HAP-1 (cell line): Measurements from ENCODE around the gene MESP2.

Experiments used
- DNase-seq, 2 experiments: peaks; one replicate each; pipeline ENCODE4 v3.0.0-alpha.2; 2016 to 2020; ENCODE audit warnings: low spot score in 2 of 2
- H3K27me3 ChIP-seq: fragments of 250-450 bp; sonication (Bioruptor Pico); 2 replicates; pipeline ENCODE4 v1.5.1; 2020; ENCODE audit warnings: low read depth, mild to moderate bottlenecking, moderate library complexity
- H3K36me3 ChIP-seq: fragments of 250-450 bp; sonication (Bioruptor Pico); replicated peaks from 2 replicates; pipeline ENCODE4 v1.5.1; 2020; ENCODE audit warnings: mild to moderate bottlenecking
- H3K4me1 ChIP-seq: fragments of 250-450 bp; sonication (Bioruptor Pico); 2 replicates; pipeline ENCODE4 v1.5.1; 2020; ENCODE audit warnings: mild to moderate bottlenecking
- H3K4me3 ChIP-seq: fragments of 250-450 bp; sonication (Bioruptor Pico); 2 replicates; pipeline ENCODE4 v1.5.1; 2020; ENCODE audit warnings: mild to moderate bottlenecking, moderate library complexity
- H3K9me3 ChIP-seq: fragments of 250-450 bp; sonication (Bioruptor Pico); 2 replicates; pipeline ENCODE4 v1.5.1; 2020; ENCODE audit warnings: mild to moderate bottlenecking, moderate library complexity
- in situ Hi-C: fragments of 300-500 bp; cut with MboI; formaldehyde crosslinking; loops from 3 replicates; pipeline ENCODE4 v1.14.3; 2020; ENCODE audit warnings: low sequenced_read_pairs, inconsistent platforms, mixed read lengths

The MESP2 gene

DNA sequence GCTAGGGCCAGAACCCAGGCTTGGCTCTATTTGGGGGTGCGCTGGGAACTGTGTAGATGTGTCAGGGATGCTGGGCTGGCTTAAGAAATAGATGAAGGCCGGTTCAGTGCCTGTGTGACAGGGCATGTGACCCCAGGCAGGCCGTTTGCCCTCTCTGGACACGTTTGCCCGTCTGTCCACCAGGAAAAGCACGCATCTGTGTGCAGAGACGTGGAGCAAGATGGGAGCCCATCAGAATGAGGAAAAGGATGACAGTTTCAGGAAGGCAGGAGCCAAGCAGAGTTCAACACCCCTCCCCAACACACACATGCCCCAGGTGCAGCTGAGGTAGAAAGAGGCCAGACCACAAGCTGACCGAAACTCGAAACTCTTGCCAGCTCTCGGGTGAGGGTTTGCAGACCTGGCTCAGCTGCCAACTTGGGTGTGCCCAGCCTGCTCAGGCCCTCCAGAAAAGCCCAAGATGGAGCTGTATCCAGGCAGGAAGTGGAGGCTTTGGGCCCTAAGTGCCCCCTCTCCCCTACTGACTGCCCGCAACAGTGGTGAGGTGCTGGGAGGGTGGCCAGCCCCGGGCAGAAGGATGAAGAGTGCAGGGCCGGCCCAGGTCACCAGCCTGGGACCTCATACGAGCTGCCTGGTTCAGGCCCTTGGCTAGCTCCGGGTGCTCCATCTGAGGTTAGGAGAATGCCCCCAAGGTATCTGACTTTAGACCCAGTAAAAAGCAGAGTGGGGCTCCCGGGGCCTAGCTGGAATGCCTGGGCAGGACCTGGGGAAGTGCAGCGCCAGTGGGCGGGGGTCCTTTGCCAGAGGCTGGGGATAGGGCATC is 14.9 kb upstream of the MESP2 start:
- no peaks in the 10 kb centered on the region for H3K4me1 ChIP-seq
- no peaks in the 10 kb centered on the region for H3K27me3 ChIP-seq
- no peak overlapping the region for H3K4me3 ChIP-seq
- H3K36me3 ChIP-seq = no peaks in the 10 kb centered on the region
- H3K9me3 ChIP-seq = 0 out of 2 replicates have a peak, but pooled peaks cover 4% of the 10 kb centered on the region
- DNase-seq = no peak
- in situ Hi-C loops = loop anchor here (5.0 to 10.0 kb wide), 2 partner anchors 116 to 314 kb away; no protein-coding TSS in a partner anchor

DNA sequence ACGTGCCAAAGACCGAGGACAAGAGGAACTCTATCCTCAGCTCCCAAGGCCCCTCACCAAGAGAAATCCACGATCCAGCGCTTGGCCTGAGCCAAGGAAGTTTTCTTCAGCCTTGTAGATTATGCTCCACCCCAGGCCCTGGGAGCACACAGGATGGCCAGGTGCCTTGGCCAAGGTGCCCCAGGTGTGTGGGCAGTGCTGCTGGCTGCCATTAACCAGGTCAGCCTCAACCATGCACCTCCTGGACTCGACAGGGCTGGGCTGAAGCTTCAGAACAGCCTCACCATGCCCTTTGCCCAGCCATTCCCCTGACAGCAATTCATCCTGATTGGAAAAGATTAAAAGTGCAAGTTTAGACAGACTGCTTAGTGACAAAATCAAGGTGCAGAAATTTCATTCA is 14.2 kb upstream of the MESP2 start:
- in situ Hi-C loops = loop anchor here (5.0 to 10.0 kb wide), 2 partner anchors 115 to 313 kb away; no protein-coding TSS in a partner anchor
- no peaks in the 10 kb centered on the region for H3K4me1 ChIP-seq
- no peak for DNase-seq
- H3K4me3 ChIP-seq = no peak overlapping the region
- H3K9me3 ChIP-seq = 0 out of 2 replicates have a peak, but pooled peaks cover 4% of the 10 kb centered on the region
- no peaks in the 10 kb centered on the region for H3K27me3 ChIP-seq
- H3K36me3 ChIP-seq = no peaks in the 10 kb centered on the region

DNA sequence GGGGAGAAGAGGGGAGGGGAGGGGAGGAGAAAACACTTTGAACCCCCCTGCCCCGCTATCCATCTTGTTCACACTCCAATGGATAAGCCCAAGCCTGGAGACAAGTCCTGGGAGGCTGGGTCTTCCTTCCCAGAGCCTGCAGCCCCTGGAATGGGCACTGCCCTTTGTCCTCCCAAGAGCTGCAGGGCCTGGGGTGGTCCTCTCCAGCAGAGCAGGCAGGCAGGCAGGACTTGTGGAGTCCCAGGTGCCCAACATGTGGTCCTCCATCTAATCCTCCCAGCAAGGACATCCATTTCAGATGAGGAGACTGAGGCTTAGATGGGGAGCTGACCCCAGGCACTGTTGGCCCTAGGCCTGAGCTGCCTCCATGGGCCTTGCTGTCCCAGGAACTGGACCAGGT is 10.4 kb upstream of the MESP2 start:
- Histone ChIP-seq H3K4me3 (no peak overlapping the region), H3K36me3 (no peaks in the 10 kb centered on the region), H3K4me1 (no peaks in the 10 kb centered on the region), H3K27me3 (no peaks in the 10 kb centered on the region), H3K9me3 (0 out of 2 replicates have a peak, but pooled peaks cover 4% of the 10 kb centered on the region)
- no peak for DNase-seq
- in situ Hi-C loops = loop anchor here (10.0 kb wide), 1 partner anchor 309 kb away; no protein-coding TSS in a partner anchor

DNA sequence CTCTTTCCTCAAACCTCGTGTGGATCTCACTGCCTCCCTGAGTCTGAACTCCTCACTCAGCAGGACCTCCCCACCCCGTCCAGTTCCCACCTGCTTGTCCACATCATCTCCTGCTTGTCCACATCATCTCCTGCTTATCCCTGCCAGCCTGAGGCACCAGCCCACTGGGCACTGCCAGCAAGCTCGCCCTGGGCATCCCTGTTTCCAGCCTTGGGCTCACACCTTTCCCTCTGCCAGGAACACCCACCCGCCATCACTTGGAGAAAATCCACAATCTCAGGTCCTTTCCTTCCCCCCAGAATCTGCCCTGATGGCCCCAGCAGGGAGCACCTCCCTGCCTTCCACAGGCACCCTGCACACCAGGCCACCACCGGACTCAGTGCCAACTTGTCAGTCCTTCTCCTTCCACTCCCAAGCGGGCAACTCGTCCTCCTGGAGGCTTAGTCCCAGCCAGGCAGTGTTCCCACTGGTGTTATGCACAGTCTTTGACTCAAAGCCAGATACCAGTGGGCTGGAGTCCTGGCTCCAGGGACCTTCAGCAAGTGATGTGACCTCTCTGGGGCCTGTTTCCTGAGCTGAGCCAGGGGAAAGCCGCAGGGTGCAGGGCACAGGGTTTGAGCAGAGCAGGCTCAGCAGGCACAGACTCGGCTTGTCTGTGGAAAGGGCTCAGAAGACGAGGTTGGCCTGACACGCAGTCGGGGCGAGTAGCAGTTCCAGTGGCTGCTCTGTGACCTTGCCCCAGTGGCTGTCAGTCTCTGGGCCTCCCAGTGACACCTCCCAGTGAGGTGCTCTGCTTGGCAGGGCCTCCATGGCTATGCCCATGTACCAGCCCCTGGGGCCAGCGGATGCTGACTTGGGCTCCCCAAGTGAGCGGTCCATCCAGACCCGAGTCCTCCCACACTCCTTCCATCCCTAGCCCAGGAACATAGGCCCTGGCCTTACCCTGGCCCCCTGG is 9.5 kb upstream of the MESP2 start:
- no peak for DNase-seq
- H3K36me3 ChIP-seq = no peaks in the 10 kb centered on the region
- H3K27me3 ChIP-seq = no peaks in the 10 kb centered on the region
- in situ Hi-C loops = loop anchor here (10.0 kb wide), 1 partner anchor 308 kb away; no protein-coding TSS in a partner anchor
- H3K9me3 ChIP-seq = 0 out of 2 replicates have a peak, but pooled peaks cover 4% of the 10 kb centered on the region
- no peak overlapping the region for H3K4me3 ChIP-seq
- H3K4me1 ChIP-seq = no peaks in the 10 kb centered on the region

- in situ Hi-C loops = loop anchor here (10.0 kb wide), 1 partner anchor 307 kb away; no protein-coding TSS in a partner anchor
- Histone ChIP-seq H3K4me1 (no peaks in the 10 kb centered on the region), H3K4me3 (no peak overlapping the region), H3K36me3 (no peaks in the 10 kb centered on the region), H3K9me3 (0 out of 2 replicates have a peak, but pooled peaks cover 4% of the 10 kb centered on the region), H3K27me3 (no peaks in the 10 kb centered on the region)
- no peak for DNase-seq
Measured at GRCh38 chr15:89767411-89767915, 8.7 kb upstream of the MESP2 start.

DNA sequence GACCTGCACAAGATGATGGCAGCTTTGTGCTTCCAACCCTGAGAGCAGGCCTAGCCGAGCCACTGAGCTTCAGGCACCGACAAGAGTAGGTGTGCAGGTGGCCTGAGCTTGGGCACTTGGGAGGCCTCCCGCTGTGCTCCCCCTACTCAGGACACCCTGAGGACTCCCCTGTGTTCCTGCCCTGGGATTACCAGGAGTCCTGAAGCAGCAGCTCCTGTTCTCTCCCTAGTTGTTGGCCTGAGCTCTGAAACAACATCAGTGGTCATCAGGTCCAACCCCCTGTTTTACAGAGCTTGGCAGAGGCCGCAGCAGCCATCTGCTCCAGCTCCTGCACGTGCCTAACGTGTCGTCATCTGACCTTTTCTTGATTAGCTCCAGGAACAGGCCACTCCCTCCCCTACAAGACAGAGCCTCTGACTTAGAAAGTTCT is 8.0 kb upstream of the MESP2 start:
- no peaks in the 10 kb centered on the region; the same call in 1 of the 2 replicates for H3K4me1 ChIP-seq
- no peak overlapping the region for H3K4me3 ChIP-seq
- H3K36me3 ChIP-seq = no peaks in the 10 kb centered on the region
- no peak for DNase-seq
- H3K9me3 ChIP-seq = 0 out of 2 replicates have a peak, but pooled peaks cover 4% of the 10 kb centered on the region
- in situ Hi-C loops = loop anchor here (10.0 kb wide), 1 partner anchor 307 kb away; no protein-coding TSS in a partner anchor
- H3K27me3 ChIP-seq = no peaks in the 10 kb centered on the region

- Histone ChIP-seq H3K9me3 (no peaks in the 10 kb centered on the region), H3K27me3 (no peaks in the 10 kb centered on the region), H3K4me1 (no peaks in the 10 kb centered on the region; the same call in 1 of the 2 replicates), H3K36me3 (no peaks in the 10 kb centered on the region), H3K4me3 (no peak overlapping the region)
- no peak for DNase-seq
- in situ Hi-C loops = loop anchor here (10.0 kb wide), 1 partner anchor 305 kb away; no protein-coding TSS in a partner anchor
Measured at GRCh38 chr15:89769366-89769765, 6.8 kb upstream of the MESP2 start.

- in situ Hi-C loops = no loop called here
- no peaks in the 10 kb centered on the region for H3K9me3 ChIP-seq
- no peaks in the 10 kb centered on the region for H3K27me3 ChIP-seq
- H3K4me3 ChIP-seq = no peak overlapping the region
- DNase-seq = no peak
- H3K4me1 ChIP-seq = no peaks in the 10 kb centered on the region; the same call in 1 of the 2 replicates
- H3K36me3 ChIP-seq = no peaks in the 10 kb centered on the region
Measured at GRCh38 chr15:89770041-89770440, 6.1 kb upstream of the MESP2 start.

- peak in 1 of 2 experiments; percentile 39 for DNase-seq
- Histone ChIP-seq H3K36me3 (no peaks in the 10 kb centered on the region), H3K9me3 (no peaks in the 10 kb centered on the region), H3K4me3 (no peak overlapping the region), H3K4me1 (peaks cover 3% of the 10 kb centered on the region), H3K27me3 (no peaks in the 10 kb centered on the region)
- in situ Hi-C loops = no loop called here
Measured at GRCh38 chr15:89772932-89773583, 3.1 kb upstream of the MESP2 start.

DNA sequence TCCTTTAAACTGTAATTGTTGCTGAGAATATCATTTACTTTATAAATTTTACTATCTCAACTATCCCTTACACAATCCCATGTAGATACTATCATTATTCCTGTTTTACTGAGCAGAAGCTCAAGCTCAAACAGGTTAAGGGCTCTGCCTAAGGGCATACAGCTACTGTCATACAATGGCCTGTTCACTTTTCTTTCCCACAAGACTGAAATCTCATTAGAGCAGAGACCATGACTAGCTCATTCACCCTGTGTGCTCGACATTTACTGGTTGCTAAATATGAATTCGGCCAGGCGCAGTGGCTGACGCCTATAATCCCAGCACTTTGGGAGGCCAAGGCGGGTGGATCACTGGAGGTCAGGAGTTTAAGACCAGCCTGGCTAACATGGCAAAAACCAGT is 1.6 kb upstream of the MESP2 start:
- Histone ChIP-seq H3K27me3 (no peaks in the 10 kb centered on the region), H3K36me3 (no peaks in the 10 kb centered on the region), H3K4me1 (peaks cover 3% of the 10 kb centered on the region), H3K9me3 (no peaks in the 10 kb centered on the region), H3K4me3 (no peak overlapping the region)
- DNase-seq = no peak
- in situ Hi-C loops = no loop called here

GRCh38 chr15:89775815-89776214 is 317 bp upstream of the MESP2 start:
- Histone ChIP-seq H3K4me1 (peaks cover 3% of the 10 kb centered on the region), H3K9me3 (no peaks in the 10 kb centered on the region), H3K27me3 (no peaks in the 10 kb centered on the region), H3K4me3 (no peak overlapping the region), H3K36me3 (no peaks in the 10 kb centered on the region)
- in situ Hi-C loops = no loop called here
- DNase-seq = no peak

DNA sequence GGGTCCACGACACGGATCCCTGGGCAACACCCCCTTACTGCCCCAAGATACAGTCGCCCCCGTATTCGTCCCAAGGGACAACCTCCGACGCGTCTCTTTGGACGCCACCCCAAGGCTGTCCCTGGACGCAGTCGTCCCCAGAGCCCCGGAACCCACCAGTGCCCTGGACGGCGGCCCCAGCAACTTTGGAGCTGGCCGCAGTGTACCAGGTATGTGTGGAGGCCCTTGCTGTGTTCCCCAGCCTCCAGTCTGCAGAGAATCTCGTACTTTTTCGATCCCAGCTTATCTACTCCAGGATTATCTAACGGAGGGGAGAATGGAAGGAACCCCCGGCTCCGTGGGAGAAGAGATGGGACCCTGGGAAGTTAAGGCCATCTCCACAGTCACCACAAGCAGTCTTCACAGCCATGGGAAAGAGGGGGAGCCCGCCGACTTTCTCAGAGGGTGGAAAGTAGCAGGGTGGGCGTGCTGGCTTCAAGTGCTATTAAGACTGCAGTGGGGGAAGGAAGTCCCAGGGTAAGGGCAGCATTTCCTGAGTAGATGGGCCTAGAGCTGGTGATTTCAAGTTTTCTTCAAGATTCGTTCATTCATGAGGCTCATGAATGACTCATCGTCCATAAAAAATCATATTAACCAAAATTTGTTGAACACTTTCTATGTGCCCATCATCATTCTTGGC is 1.1 kb downstream of the MESP2 start:
- DNase-seq = no peak
- Histone ChIP-seq H3K9me3 (no peaks in the 10 kb centered on the region), H3K4me3 (no peak overlapping the region), H3K36me3 (no peaks in the 10 kb centered on the region), H3K4me1 (peaks cover 3% of the 10 kb centered on the region), H3K27me3 (no peaks in the 10 kb centered on the region)
- in situ Hi-C loops = no loop called here
